HG03565 (cell line): Measurements from ENCODE around the gene PSMB1.

Experiments used
- ATAC-seq: cut with Tn5 transposase; IDR thresholded peaks from one replicate; pipeline ENCODE4 v1.9.1; 2021; ENCODE audit warnings: mild to moderate bottlenecking, moderate library complexity; ENCODE audit not compliant: unreplicated experiment

Gene PSMB1

DNA sequence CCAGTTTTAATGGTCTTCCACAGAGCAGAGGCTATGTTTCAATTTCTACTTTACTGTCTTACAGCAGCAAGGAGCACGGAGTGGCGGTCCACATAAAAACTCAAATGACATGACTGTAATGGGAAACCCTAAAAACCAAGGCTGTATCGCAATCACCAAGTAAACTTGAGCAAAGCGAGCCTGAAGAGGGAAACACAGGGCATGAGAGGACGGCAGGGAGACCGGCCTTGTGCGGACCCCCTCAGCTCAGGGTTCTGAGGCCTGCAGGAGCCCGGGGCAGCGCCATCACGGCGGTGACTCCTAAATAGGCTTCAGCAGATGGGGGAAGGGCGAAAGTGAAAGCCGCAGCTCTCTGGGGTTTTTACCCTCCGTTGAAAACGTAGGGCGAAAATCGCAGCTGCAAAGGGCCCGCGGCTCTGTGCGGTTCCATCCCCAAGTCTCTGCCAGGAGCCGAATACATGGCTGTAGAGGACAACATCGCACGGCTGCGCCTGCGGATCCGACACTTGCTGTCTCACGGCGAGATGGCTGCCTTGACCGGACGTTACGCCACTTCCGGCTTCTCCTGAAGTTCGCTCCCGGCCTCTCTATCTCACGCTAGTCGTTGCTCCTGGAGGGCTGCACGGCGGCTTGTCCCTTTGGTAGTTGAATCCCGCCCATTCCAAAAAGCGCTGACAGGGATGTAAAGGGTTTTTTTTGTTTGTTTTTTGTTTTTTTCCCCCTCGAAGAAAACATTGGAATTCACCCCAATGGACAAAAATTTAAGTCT lies at the start of gene PSMB1:
Gene PSMB1, minus strand, starts transcription at position 543 of the 769 bp plus-strand sequence. Its CDS starts 65 bp downstream, at position 478.
- ATAC-seq: peak; percentile 38

DNA sequence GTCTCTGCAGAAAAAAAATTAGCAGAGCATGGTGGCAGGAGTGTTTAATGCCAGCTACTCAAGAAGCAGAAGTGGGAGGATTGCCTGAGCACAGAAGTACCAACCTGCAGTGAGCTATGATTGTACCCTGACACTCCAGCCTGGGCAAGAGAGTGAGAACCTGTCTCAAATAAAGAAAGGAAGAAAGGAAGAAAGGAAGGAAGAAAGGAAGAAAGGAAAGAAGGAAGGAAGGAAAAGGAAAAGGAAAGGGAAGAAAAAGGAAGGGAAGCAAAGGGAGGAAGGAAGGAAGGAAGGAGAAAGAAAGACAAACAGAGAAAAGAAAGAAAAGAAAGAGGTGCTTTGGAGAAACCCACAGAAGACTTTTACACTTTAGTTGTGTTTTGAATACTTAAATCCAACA lies 44.2 kb upstream of the PSMB1 start:
- no peak for ATAC-seq

DNA sequence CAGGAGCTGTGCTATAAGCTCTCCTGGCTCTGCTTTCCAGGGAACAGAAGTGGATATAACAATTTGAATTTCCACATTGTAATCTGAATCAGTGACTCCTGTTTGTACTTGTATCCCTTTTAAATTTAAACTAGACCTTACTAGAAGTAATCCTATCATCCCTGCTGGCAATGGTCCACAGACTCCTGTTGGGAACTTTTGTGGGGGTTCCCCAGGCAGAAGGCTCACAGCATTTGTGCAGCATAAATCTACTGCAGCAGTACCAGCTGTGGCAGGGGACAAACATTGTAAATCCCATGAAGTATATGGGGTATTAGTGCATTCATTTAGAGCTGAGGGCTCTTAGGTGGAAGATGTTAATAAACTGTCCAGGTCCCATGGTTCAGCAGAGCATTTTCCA lies 43.3 kb upstream of the PSMB1 start:
- no peak for ATAC-seq

DNA sequence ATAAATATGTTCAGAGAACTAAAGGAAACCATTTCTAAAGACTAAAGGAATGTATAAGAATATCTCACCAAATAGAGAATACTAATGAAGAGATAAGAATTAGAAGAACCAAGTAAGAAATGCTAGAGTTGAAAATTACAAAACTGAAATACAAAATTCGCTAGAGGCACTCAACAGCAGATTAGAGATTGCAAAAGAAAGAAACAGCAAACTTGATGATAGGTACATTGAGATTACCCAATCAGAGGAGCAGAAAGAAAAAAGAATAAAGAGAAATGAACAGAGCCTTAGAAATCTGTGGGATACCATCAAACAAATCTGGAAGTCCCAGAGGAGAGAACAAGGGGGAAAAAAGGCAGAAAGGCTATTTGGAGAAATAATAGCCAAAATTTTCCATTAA lies 37.6 kb upstream of the PSMB1 start:
- ATAC-seq: no peak

DNA sequence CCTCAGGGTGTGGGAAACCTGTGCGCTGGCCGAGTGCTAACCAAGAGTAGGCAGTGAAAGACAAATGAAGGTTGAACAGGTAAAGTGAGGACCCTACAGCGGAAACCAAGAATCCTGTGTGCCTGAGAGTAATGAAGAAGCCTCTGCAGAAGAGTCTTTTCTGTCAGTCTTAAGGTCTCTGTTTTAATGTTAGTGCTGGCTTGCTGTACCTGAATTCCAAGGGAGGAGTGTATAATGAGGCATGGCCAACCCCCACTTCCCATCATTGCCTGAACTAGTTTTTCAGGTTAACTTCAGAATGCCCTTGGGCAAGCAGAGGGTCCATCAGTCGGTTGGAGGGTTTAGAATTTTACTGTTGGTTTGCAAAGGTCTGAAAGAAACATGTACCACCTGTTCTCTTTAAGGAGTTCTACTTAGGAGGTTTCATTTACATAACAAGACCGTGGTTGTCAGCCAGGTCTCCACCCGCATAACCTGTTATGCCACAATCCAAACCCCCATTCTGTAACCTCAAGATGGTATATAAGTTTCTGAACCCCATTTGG lies 31.9 kb upstream of the PSMB1 start:
- no peak for ATAC-seq

DNA sequence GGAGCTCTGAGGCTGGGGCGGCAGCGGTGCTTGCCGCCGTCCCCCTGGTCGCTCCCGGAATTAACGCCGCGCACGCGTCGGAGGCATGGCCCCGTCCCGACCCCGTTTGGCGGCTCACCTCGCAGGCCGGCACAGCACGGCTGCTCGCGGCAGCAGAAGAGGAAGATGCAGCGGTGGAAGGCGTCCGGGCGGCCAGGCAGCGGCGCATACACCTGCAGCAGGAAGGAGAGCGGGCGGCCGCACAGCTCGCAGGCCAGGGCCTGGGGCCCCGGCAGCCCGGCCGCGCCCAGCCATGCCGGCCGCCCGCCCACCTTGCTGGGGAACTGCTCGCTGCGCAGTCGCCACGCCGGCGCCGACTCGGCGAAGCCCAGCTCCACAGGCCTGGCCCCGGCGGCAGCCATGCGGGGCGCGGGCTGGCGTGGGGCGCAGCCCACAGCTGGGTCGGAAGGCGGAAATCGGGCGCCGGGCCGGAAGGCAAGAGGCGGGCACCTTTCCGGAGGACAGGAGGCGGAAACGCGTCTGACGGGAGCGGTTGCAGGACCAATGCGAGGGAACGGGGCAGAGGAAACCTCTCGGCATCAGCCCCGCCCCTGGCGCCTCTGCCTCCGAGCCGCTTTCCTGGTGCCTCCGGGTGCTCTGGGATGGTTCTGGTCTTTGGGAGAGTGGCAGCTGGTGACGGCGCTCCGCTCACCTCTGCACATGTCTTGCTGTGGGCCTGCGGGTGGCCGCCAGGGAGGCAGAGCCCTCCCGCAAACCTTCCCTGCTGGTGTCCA lies 31.3 kb upstream of the PSMB1 start, which contains the start of gene PDCD2:
Gene PDCD2, minus strand, starts transcription at position 457 of the 773 bp plus-strand sequence. Its CDS starts 56 bp downstream, at position 401.
- peak; percentile 97 for ATAC-seq

DNA sequence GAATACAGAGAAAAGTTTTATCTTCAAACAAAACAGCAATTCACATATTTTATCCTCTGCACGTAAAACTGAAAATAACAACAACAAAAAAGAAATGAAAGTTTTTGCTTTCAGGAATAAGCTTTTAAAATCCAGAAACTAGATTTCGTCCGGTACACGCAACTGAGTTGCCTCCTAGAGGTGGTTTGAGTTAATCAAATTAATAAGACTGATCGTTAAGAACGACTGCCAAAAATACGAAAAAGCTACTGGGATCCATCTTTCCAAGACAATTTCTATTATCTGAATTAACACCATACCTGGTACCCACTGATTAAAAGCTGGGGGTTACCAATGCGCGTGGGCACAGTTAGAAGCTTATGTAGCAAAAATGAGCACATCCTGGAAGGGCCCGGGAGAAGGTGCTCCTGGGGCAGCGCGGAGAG lies 30.7 kb upstream of the PSMB1 start:
- peak; percentile 1 for ATAC-seq

DNA sequence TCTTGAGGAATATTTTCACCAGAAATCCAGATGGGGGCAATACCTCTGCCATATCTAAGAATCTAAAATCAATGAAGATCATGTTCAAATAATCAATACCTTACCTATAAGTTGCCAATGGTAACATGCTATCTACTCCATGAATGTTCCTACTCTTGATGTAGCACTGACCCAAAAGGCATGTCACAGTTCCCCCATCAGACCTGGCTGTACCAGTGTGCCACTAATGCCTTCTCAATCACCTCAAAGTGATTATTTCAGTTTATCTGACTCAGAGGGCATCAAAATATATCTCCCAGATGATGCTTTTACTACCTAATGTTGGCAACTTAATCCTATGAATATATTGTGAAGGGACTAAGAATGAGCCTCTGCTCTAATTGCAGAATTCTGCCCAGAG lies 25.8 kb upstream of the PSMB1 start:
- ATAC-seq: no peak

DNA sequence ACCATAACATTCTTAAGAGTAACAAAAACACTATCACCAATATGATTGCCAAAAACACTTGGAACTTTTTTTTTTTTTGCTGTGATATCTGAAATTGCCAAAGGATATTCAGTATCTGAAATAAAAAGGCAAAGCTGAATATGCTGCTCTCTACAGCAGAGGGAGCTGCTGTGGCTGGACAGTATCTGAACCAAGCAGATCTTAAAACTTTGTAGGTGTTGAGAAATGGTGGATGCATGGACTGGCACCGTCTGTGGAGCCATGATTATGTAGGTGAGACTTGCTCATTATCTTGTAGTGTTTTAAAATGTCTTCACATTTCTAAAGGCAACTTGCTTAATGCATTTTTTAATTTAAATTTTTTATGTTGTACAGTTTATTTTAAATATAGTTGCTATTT lies 22.1 kb upstream of the PSMB1 start:
- ATAC-seq: no peak

DNA sequence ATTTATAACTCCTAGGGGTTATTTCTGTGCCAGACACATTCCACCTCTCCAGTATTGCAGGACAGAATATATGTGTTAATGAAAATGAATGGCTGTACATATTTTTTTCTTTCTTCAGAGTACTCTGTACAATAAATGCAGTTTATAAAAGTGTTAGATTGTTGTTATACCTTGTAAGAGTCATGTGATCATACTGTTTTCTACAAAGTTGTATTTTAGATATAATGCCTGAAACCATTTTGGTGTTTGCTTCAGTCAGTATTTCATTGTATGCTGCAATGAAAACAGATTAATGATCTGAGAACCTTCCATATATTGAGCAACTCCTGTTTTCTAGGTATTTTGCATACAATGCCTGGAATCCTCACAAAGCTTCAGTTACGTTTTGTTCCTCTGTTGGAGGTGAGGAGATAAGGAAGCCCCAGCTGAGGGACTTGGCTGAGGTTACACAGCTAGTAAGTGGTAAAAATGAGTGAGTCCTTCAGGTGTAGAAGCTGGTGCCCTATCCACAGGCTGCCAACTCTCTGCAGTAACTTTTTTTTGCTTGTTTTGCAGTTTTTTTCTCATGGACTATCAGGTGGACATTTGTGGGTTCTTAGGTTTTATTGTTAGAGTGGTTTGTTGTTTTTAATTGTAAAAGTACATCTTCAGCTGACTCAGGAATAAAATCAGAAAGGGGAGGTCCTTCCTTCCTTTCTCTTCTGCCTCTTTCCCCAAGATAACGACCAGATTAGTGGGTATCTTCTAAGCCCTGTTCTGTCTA lies 19.8 kb upstream of the PSMB1 start:
- ATAC-seq: no peak

DNA sequence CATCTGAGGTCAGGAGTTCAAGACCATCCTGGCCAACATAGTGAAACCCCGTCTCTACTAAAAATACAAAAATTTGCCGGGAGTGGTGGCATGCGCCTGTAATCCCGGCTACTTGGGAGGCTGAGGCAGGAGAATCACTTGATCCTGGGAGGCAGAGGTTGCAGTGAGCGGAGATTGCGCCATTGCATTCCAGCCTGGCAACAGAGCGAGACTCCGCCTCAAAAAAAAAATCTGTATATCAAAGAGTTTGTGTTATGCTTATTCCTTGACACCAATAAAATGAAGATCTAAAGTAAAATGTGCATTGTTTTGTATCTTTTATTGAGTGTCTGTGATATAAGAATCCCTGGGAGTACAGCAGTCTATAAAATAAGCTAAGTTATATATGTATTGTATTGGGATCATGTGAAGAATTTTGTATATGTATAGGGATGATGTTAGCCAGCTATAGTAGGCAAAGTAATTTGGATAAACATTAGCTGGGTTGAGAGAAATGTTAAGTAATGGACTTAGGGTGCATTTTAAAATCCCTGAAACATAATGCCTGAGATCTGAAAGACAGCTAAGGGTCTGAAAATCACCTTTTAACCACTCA lies 11.9 kb upstream of the PSMB1 start:
- ATAC-seq: no peak

DNA sequence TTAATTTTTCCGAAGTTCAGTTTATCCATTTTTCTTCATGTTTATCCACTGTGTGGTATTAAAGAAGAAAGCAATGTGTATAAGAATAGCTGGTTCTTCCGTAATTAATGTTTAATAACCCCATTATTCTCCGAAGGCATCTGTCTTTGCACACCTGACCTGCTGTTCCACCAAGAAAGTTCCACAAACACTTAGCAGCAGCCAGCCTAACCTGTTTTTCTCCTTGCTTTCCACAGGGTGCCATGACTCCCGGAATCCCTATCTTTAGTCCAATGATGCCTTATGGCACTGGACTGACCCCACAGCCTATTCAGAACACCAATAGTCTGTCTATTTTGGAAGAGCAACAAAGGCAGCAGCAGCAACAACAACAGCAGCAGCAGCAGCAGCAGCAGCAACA lies 8.4 kb upstream of the PSMB1 start:
- no peak for ATAC-seq

DNA sequence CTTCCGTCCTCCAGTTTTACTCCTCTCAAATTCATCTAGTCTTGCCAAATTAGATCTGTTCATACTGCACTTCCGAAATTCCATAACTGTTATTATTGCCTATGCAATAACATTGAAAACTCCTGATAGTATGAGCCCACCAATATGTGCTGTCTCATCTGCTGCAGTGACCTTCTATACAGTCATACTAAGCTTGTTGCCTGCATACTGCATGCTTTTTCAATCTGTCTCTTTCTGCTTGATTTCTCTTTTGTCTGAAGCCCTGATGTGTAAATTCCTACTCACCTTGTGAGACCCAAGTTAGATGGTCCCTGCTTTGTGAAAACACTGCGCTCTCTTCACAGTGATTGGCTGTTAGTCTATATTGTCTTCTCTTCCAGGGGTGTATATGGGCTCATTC lies 2.2 kb upstream of the PSMB1 start:
- ATAC-seq: no peak

DNA sequence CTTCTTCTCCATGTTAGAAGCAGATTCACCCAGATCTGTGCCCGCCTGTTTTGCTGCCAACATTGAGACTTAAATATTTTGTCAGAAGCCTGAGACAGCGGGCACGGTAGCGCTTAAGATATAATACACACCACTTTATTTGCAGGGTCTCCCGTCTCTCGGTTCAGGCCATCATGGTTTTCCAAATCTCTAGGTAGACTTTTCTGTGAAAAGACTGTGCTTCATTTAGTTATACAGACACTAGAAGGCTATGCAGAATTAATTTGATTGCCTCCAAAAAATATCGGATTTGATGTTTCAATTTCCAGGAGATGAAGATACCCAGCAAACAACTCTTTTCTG lies 1.7 kb upstream of the PSMB1 start:
- no peak for ATAC-seq

DNA sequence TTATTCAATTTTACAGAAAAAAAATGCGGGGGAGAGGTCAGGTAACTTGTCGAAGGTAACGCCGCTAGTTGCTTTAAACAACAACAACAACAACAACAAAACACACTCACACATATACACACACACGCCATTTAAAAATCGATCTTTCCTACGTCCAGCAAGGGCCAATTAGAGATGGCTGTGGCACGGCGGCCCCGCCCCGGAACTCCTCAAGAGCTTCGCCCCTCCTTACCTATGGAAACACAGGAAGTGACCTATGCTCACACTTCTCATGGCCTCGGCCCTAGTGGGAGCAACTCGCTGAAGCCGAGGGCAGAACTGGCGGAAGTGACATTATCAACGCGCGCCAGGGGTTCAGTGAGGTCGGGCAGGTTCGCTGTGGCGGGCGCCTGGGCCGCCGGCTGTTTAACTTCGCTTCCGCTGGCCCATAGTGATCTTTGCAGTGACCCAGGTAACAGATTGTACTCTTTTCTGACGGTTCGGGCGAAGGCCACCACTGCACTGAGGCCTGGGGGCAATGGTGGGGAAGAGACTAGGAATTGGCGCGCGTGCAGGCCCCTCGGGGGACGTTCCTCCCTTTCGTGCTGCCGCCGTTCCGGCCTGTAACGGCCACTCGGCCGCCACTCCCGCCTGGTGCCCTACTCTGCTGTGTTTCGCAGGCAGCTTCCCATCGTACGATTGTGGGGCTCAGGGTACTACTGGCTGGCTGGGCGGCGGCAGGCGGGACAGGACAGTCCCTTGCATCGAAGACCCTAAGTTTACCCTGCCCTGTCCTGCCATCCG lies 1.1 kb upstream of the PSMB1 start, which contains the start of gene TBP:
Gene TBP, plus strand, starts transcription at position 357 of the 783 bp plus-strand sequence. CDS start 2,661 bp downstream, outside the sequence.
- peak; percentile 97 for ATAC-seq

DNA sequence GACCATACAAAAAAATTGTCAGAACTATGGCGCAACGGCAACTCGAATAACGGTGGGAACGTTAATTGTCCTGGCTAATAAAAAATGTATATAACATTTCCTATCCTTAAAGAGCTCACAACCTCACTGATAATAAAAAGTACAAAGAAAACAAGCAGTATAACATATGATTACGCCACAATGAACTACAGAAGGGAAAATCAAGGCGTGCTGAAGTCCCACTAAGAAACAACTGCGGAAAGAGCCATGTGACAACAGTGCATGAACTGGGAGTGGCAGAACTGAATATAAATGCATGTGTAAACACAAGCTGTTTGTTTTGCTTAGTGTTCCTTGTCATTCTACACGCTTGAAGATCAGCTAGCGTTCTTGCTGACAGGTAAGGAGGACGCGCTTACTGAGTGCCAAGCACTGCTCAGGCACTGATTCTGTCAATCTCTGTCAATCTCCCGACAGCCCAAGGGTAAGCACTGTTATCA lies 466 bp upstream of the PSMB1 start:
- ATAC-seq: peak; percentile 14

DNA sequence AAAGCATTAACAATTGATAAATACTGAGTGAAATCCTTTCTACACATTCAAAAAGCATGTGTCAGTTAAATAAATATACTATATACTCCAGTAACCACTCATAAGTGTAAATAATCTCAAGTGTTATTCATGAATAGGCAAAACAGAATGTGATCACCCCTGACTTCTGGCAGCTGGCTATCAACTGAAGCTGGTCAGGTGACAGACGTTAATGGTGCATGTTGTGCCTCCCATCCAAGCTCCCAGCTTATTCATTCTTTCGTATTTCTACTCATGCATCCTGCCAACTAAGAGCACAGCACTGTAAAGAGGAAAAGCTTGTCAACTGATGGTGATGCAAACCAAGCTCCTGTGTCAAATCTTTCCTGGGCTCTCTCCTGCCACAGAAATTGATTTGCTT lies 7.7 kb downstream of the PSMB1 start:
- no peak for ATAC-seq

DNA sequence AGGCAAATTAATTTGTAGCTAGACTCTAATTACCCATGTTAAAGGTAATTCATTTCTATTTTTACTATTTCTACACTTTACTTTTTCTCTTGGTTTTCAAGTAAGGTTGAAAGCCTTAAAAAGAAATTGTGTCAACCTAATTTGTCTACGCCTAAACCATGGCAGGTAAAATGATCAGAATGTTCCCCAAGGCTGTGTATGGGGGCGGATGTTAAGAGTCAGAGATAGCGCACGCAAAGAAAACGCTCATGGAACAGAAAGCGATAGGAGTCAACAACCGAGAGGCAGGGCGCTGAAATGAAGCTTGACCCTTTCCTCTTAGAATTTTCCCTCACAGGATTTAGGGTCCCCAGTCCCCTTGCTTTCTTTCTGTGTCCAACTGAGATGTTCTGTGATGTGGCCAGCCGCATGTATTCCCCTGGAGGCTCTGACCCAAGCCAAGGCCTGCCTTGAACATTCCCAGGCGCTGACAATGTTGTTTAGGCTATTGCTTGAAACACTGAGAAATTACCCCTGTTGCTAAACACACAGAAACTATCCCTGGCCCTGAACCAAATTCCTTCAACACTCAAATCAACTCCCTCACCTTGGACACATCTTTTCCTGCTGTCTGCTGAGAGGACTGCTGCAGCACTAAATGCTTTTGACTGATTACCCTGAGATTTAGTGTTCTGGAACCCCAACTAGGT lies 10.9 kb downstream of the PSMB1 start:
- ATAC-seq: no peak

DNA sequence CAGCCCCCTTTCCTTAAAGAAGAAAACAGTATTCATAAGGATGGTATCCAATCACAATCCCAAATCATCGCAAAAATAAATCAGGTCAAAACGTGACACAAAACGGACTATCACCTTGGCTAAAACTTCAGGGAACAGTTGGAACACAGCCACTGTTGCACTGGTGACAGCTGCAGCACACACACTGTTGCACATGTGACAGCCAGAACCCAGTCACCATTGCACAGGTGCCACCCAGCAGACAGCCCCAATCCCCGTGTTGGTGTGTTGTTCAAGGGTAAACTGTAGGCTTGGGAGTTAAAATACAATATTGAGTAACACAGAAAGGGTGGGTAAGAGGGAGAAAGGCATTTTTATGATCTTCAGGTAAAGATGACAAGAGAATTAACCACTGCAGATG lies 15.8 kb downstream of the PSMB1 start:
- ATAC-seq: no peak
